ENCODE results near the gene GNL1. TPM values are rescaled to one million over a fixed set of nuclear protein-coding genes. Genes with fewer than 3 reads are reported as not detected.

Gene GNL1
- polyA plus RNA-seq (28.7 to 48.2 TPM (median 39.5 TPM) in 3 replicates), polyA minus RNA-seq (31.7 to 47.3 TPM (median 36.9 TPM) in 3 replicates)
- polyA plus RNA-seq (2011; ENCODE audit: low read depth), result 18.9 TPM
- polyA plus RNA-seq (2011; cell fraction: cytosol; rRNA removed), result 26.5 and 27.8 TPM in 2 replicates
- 42.7 and 54.1 TPM in 2 replicates for polyA plus RNA-seq (2011; cell fraction: nucleus; rRNA removed)
- polyA plus RNA-seq (2012; ENCODE audit: low replicate concordance), result 33.2 and 40.0 TPM in 2 replicates
- 28.2 TPM for polyA minus RNA-seq (2011; cell fraction: cytosol; rRNA and poly(A)+ RNA removed)
- 13.8 and 28.8 TPM in 2 replicates for polyA minus RNA-seq (2011; cell fraction: nucleus; rRNA and poly(A)+ RNA removed)

DNA sequence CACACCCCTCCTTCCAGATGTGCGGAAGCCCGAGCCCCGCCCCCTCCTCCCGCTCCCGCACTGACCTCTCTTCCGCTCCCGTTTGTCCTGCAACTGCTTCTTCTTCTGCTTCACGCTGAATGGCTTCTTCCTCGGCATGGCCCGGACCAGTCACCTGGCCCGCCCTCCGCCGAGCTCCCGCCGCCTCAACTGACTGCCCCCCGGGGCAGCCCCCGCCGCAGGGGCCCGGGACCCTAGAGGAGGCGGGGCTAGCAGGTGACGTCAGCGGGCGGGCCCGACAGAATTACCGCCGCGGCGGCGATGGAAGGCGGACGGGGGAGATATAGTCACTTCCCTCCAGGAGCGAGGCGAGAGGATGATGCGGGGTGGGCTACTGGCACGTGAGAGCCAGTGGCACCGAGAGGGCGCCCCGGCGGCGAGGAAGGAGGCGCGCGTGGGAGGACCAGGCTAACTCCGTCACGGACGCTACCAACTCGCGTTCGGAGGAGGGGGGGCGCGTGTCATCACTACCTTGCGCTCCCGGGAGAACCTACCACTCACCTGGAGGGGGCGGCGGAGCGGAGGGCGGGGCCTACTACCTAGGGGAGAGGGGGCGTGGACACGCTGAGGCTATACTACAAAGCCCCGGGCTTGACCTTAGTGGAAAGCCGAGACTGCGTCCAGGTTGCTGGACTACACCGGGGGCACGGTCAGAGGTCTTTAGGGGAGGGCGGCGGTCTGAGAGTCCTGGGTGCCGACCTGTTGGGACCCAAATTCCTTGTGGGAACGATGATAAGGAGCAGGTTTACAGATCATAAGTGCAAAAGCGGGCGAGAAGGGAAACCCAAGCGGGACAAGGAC is at the start of gene GNL1:
TSS of gene GNL1 (minus strand) at position 424 of the 840 bp plus-strand sequence. CDS start at position 138, 286 bp downstream.
- peak within 1 kb of the TSS; percentile 95 for H3K9ac ChIP-seq (ENCODE audit: control insufficient read depth, extremely low read depth, insufficient read depth, low read length)
- peak within 1 kb of the TSS; percentile 91 to 100 (median 99) for H3K4me3 ChIP-seq (ENCODE audit: control insufficient read depth in 2 of 3, extremely low read depth in 1 of 3, insufficient read depth in 2 of 3, low read depth in 1 of 3, low read length in 3 of 3)
- H3K79me2 ChIP-seq (ENCODE audit: control insufficient read depth, insufficient read depth, low read length), result peaks cover 23% of the 10 kb centered on the region
- peak within 1 kb of the TSS; percentile 99 for H3K4me2 ChIP-seq (ENCODE audit: control insufficient read depth, extremely low read depth, insufficient read depth, low read depth, low read length)
- peaks cover 18% of the 10 kb centered on the region for H3K4me1 ChIP-seq (ENCODE audit: control insufficient read depth, extremely low read depth, insufficient read depth, low read length)
- DNase-seq (ENCODE audit: low read depth, low spot score), result peak; percentile 77
- no peaks in the 10 kb centered on the region for H3K9me3 ChIP-seq (ENCODE audit: control insufficient read depth, low read depth, low read length)
- FAIRE-seq, result no peak
- peak within 1 kb of the TSS; percentile 96 for H2AFZ ChIP-seq (ENCODE audit: control insufficient read depth, low read length)
- H3K27ac ChIP-seq (ENCODE audit: control insufficient read depth, insufficient read depth, low read length), result peak within 1 kb of the TSS; percentile 89
- dilution Hi-C loops (cut with MboI; ENCODE audit: extremely low pct_ligation_motif_present, low sequenced_read_pairs), result no loop called here
- H3K9me1 ChIP-seq (ENCODE audit: control insufficient read depth, extremely low read depth, insufficient read depth, low read length), result peaks cover 4% of the 10 kb centered on the region
- H3K27me3 ChIP-seq (ENCODE audit: control insufficient read depth, extremely low read depth, insufficient read depth, low read length), result no peaks in the 10 kb centered on the region
- peaks cover 12 to 27% of the 10 kb centered on the region in 2 experiments for H3K36me3 ChIP-seq (ENCODE audit: control insufficient read depth in 2 of 2, extremely low read depth in 1 of 2, insufficient read depth in 2 of 2, low read length in 2 of 2)
- TF ChIP-seq, protein P1, sequence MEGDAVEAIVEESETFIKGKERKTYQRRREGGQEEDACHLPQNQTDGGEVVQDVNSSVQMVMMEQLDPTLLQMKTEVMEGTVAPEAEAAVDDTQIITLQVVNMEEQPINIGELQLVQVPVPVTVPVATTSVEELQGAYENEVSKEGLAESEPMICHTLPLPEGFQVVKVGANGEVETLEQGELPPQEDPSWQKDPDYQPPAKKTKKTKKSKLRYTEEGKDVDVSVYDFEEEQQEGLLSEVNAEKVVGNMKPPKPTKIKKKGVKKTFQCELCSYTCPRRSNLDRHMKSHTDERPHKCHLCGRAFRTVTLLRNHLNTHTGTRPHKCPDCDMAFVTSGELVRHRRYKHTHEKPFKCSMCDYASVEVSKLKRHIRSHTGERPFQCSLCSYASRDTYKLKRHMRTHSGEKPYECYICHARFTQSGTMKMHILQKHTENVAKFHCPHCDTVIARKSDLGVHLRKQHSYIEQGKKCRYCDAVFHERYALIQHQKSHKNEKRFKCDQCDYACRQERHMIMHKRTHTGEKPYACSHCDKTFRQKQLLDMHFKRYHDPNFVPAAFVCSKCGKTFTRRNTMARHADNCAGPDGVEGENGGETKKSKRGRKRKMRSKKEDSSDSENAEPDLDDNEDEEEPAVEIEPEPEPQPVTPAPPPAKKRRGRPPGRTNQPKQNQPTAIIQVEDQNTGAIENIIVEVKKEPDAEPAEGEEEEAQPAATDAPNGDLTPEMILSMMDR (optimal IDR thresholded peaks at IDR 0.05 in 1 of 3, IDR thresholded peaks at IDR 0.05 in 1 of 3, conservative IDR thresholded peaks at IDR 0.05 in 1 of 3; ENCODE audit: extremely low read depth in 1 of 3, insufficient read depth in 2 of 3, low read length in 3 of 3), result peak in 1 of 3 experiments; percentile 7
- TF ChIP-seq EZH2 (IDR thresholded peaks at IDR 0.05; ENCODE audit: low read length), result no peak
- no peaks in the 10 kb centered on the region for H4K20me1 ChIP-seq (ENCODE audit: control insufficient read depth, extremely low read depth, insufficient read depth, low read length)

- no peak overlapping the region for H3K4me2 ChIP-seq (ENCODE audit: control insufficient read depth, extremely low read depth, insufficient read depth, low read depth, low read length)
- TF ChIP-seq, protein P1 (optimal IDR thresholded peaks at IDR 0.05 in 1 of 3, IDR thresholded peaks at IDR 0.05 in 1 of 3, conservative IDR thresholded peaks at IDR 0.05 in 1 of 3; ENCODE audit: extremely low read depth in 1 of 3, insufficient read depth in 2 of 3, low read length in 3 of 3), result no peak
- no peak for TF ChIP-seq EZH2 (IDR thresholded peaks at IDR 0.05; ENCODE audit: low read length)
- H3K9me1 ChIP-seq (ENCODE audit: control insufficient read depth, extremely low read depth, insufficient read depth, low read length), result no peaks in the 10 kb centered on the region
- dilution Hi-C loops (cut with MboI; ENCODE audit: extremely low pct_ligation_motif_present, low sequenced_read_pairs), result no loop called here
- no peak overlapping the region for H3K27ac ChIP-seq (ENCODE audit: control insufficient read depth, insufficient read depth, low read length)
- H4K20me1 ChIP-seq (ENCODE audit: control insufficient read depth, extremely low read depth, insufficient read depth, low read length), result no peaks in the 10 kb centered on the region
- no peak overlapping the region for H2AFZ ChIP-seq (ENCODE audit: control insufficient read depth, low read length)
- no peaks in the 10 kb centered on the region for H3K27me3 ChIP-seq (ENCODE audit: control insufficient read depth, extremely low read depth, insufficient read depth, low read length)
- FAIRE-seq (no peak), DNase-seq (ENCODE audit: low read depth, low spot score) (no peak)
- no peaks in the 10 kb centered on the region for H3K4me1 ChIP-seq (ENCODE audit: control insufficient read depth, extremely low read depth, insufficient read depth, low read length)
- no peaks in the 10 kb centered on the region for H3K9me3 ChIP-seq (ENCODE audit: control insufficient read depth, low read depth, low read length)
- H3K9ac ChIP-seq (ENCODE audit: control insufficient read depth, extremely low read depth, insufficient read depth, low read length), result no peak overlapping the region
- no peak overlapping the region for H3K4me3 ChIP-seq (ENCODE audit: control insufficient read depth in 2 of 3, extremely low read depth in 1 of 3, insufficient read depth in 2 of 3, low read depth in 1 of 3, low read length in 3 of 3)
- H3K79me2 ChIP-seq (ENCODE audit: control insufficient read depth, insufficient read depth, low read length), result no peaks in the 10 kb centered on the region
- H3K36me3 ChIP-seq (ENCODE audit: control insufficient read depth in 2 of 2, extremely low read depth in 1 of 2, insufficient read depth in 2 of 2, low read length in 2 of 2), result peaks cover 50 to 59% of the 10 kb centered on the region in 2 experiments
Observed at GRCh38 chr6:30603961-30604360, 47.7 kb upstream of the GNL1 start.
